Measurements from ENCODE around the gene ABCG1.

Gene ABCG1

DNA sequence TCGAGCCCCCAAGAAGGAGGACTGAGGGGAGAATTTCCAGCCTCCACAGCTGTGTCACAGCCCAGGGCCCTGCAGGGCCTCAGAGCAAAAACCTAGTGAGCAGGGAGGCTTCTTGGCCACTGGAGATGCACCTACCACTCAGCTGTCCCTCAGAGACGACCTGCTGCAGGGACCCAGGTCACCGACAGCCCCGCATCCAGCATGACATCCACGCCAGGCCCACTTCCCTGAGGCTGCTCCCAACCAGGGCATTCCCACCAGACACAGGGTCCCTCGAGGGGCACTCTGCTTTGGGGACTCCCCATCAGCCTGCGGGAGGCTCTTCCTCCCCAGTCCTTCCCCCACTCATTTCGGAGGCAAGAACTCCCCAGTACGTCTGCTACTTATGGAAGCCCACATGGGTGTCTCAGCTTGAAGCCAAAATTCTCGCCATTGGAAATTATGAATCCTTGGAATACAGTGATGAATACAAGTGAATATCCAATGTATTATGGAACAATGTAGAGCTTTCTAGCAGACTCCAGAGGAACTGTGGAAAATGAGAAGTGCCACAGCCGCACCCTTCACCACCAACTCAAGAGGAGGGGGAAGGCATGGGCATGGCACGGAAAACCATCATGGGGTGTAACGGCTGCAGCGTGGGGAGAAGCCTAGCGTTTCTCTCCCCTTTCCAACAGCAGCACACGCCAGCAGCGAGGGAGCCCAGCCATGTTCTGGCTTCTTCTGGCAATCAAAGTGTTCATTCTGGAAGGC is 89.4 kb downstream of the ABCG1 start:
- no peak for DNase-seq (ENCODE audit: low read depth)

DNA sequence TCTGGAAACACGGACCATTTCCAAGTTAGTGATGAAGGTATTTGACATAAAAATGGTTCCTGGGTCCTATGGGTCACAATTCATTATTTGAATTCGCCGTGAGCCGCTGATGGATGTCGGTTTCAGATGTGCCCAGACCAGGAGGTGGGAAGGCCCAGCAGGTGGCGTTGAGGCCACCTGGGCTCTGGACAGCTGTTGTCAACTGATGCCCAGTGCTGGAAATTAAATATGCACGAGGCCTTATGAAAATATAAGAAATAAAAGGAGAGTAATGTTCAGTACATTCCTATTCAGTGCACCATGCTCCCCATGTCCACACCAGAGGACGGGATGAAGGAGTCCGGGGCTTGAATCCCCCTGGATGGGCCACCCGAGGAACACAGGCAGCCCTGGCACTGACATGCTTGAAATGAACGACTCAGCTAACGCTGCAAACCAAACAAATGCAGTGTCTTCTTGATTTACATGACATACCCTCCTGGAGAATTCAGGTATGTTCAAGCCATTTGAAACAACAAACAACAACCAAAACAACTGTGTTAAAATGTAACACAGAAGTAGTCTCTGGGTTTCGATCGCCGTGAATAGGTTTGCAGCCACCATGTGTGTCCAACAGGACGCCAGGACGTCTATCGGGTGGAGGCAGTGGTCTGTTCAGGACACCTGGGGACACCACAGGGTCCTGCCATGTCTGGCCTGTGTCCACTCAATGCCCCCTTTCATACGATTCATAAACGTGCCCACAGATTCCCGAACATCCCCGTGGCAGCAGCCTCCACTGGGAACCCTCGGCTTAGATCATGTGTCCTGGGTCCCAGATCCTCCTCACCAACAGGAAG is 90.2 kb downstream of the ABCG1 start:
- DNase-seq (ENCODE audit: low read depth), result no peak

DNA sequence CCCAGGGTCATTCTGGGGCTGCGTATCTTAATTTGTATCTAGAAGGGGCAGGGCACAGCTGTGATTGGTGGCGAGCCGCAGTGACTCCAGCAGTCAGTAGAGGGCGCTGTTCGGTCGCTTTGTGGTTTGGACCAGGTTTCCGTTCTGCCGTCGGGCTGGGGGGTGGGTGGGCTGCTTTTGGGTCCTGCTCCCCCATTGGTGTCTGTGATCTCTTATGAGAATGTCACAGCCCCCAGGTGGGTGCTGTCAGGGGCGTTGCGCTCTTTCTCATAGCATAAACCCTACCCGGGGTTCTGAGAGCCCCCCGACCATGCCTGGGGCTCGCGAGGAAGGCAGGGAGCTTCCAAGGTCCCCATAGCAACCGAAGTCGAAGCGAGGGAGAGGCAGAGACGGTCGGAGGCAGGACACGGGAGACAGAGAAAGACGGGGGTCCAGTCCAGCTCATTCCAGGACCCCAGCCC is 90.8 kb downstream of the ABCG1 start:
- no peak for DNase-seq (ENCODE audit: low read depth)

DNA sequence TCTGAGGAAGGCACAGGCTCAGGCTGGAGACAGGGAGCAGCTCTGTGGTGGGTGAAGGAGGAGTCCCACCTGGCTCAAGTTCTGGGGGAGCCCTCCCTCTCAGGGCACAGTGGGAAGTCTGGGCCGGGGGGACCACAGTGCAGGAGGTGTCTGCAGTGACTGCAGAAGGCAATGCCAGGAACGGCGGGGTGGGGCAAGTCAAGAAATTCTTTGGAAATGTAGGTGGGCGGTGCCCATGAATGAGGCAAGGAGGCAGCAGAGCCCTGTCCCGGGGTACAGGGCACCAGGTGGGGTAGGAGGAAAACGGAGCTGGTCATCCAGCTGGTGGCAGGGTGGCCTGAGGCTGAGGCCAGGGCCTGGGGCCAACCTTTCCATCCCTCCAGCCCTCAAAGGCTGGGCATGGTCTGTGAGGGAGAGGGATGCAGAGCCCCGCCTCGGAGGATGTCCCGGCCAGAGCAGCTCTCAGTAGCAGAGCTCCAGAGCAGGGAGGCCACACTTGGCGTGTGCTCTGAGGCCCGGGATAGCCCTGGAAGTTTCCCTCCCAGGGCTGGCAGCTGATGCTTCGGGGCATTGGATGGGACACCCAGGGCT is 91.6 kb downstream of the ABCG1 start:
- DNase-seq (ENCODE audit: low read depth), result no peak

DNA sequence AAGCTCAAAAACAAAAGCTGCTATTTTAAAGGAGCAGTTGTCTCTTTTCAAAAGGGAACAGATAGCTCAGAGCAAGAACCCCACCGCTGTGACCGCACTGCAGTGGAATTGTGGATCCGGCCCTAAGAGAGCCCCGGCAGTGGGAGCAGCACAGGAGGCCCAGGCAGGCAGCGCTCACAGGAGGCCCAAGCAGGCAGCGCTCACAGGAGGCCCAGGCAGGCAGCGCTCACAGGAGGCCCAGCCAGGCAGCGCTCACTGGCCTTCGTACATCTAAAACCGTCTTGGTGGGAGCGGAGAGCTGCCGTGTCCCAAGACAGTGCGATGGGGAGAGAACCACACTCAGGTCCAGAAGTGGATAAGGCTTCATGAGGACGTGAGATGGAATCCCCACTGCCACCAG is 92.2 kb downstream of the ABCG1 start:
- DNase-seq (ENCODE audit: low read depth), result no peak

DNA sequence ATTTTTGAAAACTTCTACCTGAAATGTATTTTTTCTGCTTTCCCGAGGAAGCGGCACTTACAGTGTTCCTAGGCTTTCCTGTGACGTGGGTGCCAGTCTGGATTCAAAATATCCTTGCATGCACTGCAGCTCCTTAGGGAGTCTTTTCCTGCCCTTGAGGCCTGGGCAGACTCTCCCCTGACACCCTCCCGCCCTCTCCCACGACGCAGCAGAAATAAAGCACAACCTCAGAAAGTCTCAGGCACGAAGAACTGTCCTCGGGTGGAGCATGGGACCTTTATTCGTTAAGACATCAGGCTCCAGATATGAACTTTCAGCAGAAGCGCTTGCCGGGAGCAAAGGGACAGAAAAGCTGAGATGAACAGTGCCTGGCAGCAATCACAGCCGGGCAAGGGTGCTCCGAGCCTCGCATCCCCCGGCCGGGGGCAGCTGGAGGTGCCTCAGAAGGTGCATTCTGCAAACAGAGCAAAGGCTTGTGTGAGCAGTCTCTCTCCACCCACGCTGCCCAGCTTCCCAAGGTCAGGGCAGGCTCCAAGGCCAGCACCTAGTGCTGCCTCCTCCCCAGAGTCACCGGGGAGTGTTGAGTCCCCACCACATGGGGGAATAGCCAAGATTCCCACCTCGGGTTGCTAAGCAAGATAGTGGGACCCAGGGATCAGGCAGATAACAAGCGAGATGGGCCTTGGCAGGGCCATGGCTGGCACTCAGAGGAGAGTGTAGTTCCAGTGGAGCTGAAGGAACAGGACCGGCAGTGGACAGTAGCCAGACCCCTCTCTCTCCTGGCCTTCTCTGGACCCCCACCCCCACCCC is 93.1 kb downstream of the ABCG1 start:
- DNase-seq (ENCODE audit: low read depth), result no peak

DNA sequence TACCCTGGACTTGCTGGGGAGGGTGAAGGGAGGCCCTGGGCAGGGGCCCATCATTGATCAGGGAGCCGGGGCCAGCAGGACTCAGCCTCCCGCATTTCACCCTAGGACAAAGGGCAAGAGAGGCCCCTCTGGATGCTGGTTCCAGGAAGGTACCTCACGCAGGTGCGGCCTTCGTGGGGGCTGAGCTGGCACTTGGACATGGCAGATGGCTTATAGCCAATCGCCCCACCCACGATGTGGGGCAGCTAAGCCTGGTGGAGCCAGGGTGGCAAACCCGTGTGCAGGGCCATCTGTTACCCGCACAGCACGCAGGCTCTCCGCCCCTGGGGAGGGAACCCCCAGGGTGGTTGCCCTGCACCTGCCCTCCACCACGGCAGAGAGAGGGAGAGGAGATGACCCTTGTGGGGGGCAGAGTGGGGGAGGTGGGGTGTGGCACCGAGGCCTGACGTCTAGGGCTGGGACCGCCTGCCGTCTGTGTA is 93.7 kb downstream of the ABCG1 start:
- DNase-seq (ENCODE audit: low read depth), result no peak

DNA sequence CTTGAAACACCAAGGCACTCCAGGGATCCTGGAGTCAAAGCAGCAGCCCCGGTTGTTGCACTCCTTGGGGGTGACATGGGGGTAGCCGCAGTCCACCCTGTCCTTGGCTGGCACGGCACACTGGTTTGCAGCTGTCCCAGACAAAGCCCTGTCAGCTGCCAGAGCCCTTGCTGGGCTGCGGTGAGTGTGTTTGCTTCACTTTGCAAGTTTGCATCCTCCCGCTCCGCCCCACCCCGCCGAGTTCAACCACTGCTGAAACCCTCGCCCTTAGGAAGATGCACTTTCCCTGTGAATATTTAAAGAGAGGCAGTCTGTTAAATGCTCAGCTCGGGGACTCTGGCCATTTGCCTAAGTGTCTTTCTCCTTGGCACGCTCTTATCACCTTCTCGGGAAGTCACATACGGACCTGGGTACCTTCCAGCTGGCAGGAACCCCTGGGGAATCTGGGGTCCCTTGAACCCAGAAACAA is 94.6 kb downstream of the ABCG1 start:
- DNase-seq (ENCODE audit: low read depth), result no peak

DNA sequence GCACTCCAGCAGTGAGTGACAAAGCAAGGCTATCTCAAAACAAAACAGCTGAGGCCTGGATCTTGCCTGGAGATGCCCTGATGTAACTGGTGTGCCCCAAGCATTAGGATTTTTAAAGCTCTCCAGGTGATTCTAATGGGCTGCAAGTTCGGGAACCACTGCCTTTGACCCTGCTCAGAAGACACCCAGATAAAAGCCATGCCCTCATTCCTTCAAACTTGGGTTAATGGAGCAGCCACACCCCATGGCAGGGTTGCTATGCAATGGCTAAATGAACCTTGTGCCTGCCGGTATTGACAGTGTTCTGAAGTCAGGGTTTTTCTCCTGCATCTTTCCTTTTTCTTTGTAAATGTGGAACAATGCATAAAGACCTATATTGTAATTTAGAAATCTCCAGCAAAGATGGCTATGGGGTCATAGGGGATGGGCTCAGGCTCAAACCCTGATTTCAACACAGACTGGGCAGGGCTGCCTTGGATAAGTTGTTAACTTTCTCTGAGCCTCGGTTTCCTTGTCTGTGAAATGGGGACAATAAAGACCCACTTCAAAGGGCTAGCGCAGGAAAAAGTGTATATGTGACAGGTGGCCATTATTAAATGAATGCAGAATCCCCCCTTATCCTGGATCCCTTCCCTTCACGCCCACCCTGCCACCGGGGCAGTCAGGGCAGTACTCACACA is 95.8 kb downstream of the ABCG1 start:
- no peak for DNase-seq (ENCODE audit: low read depth)

DNA sequence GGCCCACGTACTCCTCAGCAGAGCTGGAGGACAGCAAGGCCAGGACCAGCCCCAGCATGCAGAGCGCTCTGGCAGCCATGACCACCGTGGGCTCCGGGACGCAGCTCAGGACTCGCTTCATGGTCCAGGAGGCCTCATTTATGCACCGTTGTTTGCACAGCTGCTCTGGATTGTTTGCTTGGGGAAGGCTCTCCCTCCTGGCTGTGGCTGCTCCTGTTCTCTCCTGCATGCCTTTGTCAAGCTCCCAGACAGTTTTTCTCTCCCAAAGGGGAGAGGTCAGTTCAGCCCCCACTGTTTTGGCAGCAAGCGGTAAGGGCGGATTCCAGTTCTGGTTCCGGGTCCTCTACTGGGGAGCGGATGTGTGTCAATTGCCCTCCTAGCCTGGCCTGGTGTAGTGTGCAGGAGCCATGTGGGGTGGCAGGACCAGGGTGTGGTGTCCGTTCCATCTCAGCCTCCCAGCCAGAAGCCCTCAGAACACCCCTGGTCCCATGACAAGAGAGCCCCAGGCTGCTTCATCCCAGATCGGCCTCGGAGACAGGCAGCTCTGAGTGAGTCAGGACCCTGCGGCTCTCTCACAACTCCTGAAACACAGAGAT is 96.5 kb downstream of the ABCG1 start, which contains the start of gene TFF3:
TFF3 (minus strand) TSS at position 114 of the 596 bp plus-strand sequence; CDS start at position 79, 35 bp downstream.
- DNase-seq (ENCODE audit: low read depth), result no peak

DNA sequence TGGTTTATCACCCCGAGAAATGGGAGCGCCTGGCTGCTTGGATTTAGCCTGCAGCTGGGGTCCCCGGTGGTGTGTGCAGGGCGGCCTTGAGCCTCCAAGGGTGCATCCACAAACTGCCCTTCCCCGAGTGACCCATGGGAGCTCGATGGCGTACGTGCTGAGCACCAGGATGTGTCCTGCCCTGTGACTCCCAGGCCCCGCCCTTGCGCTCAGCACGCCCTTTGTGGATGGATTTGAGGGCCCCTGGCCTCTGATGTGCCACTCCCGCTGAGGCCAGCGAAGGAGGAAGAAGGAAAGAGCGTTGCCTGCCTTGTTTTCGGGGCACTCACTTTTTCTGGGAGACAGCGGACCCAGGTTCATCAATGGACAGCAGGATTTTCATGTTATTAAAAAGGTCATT is 98.0 kb downstream of the ABCG1 start:
- DNase-seq (ENCODE audit: low read depth), result no peak

DNA sequence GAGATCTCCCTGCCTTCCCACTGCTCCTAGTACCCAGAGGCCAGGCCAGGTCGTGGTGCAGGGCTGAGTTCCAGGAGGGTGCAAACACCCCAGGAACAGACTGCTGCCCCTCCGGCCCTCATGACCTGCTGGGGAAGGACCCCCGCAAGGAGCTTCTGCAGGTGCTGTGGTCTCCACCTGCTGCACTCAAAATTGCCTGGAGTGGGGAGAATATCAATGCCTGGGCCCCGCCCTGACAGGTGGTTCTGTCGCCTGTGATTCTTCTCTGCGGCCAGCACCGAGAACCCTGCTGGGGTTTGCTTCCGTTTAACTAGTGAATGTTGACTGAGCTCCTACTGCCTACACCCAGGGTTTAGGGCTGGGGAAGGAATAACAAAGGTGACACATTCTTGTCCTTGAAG is 98.4 kb downstream of the ABCG1 start:
- DNase-seq (ENCODE audit: low read depth), result no peak

DNA sequence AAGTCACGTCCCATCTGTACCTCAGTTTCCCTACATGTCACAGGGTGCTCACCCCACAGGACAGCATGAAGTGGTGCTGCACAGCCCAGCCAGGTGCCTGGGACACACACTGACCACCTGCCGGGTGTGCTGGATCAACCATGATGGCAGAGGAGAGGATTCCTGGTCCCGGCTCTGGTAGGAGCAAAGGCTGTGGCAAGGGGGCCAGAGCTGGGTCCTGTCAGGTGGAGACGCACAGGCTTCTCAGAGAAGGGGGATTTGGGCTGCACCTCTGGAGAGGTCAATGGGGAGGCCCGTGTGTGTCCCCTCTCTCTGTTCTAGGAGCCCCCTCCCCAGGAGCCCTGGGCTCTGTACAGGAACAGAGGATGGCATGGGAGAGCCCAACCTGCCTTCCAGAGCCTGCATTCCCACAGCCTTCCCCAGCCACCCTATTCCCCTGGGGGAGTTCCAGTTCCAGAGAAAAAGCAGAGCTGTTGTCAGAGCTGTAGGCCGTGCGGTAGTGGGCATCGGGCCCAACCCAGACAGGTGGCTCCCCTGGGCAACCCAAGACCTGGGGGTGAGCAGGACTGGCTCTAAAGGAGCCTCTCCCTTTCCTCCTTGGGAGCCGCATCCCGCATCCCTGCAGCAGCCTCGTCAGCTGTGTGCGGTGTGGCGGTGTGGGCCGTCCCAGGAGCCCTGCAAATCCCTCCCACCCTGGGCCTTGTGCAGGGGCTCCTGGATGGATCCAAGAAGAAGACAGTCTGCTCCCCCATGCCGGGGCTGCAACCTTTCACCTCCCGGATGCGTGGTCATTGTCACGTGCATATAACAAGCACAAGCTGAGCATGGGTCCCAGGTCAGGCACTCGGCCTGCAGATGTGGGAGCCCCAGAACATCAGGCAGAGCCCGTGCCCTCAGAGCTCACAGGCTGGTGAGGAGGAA is 99.1 kb downstream of the ABCG1 start:
- no peak for DNase-seq (ENCODE audit: low read depth)

DNA sequence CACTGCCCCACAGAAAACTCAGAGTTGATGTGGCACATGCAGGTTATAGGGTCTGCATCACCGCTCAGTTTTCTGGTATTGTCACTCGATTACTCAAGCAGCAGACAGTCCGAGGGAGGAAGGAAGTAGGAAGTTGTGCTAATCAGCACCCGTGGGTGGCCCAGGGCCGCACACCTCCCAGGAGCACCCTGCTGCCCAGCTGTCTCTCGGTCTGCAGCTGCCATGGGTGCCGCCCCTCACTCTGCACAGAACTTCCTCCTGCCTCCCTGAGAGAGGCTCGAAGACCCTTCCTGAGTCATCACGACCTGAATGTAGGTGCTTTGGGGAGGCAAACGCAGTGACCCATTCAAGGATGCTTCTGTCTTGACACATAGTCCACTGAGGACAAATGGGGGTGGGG is 100.4 kb downstream of the ABCG1 start:
- DNase-seq (ENCODE audit: low read depth), result no peak

DNA sequence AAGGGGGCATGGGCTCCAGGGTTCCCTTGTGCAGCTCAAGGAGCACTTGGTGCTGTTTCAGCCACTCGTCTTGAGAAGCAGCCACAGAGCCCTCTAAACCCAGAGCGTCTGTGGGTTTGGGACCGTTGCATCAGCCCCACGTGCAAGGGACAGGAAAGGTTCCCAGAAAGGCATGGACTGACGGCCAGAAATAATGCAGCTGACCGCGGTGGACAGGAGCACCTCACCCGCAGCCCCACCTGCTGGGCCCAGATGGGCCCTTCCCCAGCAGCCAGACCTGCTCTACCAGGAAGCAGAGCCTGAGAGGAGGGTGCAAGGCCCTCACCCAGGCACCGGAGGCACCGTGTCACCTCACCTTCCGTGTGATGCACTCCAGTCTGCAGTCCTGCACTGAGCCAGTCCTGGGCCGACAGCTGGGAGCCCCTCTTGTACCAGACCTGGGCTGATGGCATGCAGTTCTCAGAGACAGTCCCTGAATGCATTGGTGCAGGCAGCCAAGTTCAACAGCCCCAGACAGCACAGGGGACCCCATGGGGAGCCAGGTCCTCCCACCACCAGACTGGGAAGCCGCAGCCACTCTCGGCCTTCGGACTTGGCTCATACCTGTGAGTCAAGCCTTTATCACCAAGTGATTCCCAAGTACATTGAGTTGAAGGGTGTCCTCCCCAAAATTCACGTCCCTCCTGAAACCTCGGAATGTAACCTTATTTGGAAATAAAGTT is 101.1 kb downstream of the ABCG1 start:
- no peak for DNase-seq (ENCODE audit: low read depth)

DNA sequence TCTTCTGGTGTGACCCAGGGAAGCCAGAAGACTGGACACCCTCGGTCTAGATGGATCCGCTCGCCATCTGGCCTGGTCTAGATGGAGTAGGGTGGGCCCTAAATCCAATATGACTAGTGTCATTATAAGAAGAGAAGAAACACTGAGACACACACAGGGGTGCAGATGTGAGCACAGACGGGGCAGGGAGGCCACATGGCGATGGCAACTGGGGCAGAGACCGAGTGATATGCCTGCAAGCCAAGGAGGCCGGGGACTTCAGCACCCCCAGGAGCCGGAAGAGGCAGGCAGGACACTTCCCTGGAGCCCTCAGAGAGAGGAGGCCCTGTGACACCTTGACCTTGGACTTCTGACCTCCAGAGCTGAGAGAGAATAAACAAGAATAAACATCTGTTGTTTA is 101.9 kb downstream of the ABCG1 start:
- no peak for DNase-seq (ENCODE audit: low read depth)

DNA sequence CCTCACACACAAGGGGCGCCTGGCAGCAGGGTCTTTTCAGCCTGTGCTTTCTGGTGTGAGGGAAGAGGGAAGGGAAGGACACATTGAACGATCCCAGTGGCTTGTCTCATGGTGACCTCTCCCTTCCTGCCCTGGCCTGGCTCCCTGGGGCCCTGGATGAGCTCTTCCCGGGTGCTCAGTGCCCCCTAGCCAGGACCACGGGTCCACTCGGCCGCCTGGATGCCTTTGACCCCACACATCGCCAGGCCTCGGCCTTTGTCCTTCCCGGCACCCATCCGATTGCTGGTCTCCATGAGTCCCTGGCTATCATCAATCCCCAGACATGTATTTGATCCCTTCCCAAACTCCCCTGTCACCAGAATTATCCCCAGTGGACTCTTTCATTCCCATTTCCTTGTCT is 102.3 kb downstream of the ABCG1 start:
- DNase-seq (ENCODE audit: low read depth), result no peak

DNA sequence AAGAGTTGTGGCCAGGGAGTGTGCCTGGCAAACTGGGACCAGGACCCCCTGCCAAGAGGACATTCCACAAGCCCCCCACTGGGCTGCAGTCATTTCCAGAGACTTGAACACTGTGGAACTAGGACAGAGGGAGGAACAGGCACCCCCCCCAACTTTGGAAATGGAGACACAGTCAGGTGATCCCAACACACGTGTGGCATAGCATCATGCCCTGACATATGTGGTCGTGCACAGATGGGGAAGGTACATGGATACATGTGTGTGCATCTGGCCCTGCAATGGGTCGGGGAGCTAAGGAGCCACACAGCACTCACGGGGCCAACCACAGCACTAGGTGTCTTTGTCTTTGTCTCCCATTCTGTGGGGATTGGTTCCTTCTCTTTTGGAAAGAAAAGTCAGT is 102.9 kb downstream of the ABCG1 start:
- DNase-seq (ENCODE audit: low read depth), result no peak

DNA sequence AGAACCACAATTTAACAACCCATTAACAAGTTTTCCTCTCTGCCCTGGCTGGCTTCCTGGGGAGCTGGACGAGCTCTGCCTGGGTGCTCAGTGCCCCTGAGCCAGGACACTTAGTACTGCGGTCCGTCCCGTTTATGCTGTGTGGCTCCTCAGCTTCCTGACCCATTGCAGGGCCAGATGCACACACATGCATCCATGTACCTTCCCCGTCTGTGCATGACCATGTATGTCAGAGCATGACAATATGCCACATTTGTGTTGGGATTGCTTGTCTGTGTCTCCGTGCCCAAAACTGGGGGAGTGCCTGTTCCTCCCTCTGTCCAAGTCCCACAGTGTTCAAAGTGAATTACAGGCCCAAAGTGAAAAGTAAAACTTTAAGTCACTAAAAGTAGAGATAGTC is 106.0 kb downstream of the ABCG1 start:
- no peak for DNase-seq (ENCODE audit: low read depth)
